H9 (cell line): Measurements from ENCODE around the gene RAB17. TPM values are rescaled to one million over a fixed set of nuclear protein-coding genes. Genes with fewer than 3 reads are reported as not detected.

ENCODE experiments used
- DNase-seq: peaks from one replicate; pipeline ENCODE4 v3.0.0-alpha.2; 2017
- H2AFZ ChIP-seq: one replicate; pipeline ENCODE4 v1.6.1; 2013; ENCODE audit warnings: mild to moderate bottlenecking, low read length, control low read depth, moderate library complexity
- H2AK5ac ChIP-seq: 2 replicates; pipeline ENCODE4 v1.6.1; 2013; ENCODE audit warnings: low read length, control low read depth, mixed read lengths; ENCODE audit not compliant: insufficient read length
- H2BK120ac ChIP-seq: one replicate; pipeline ENCODE4 v1.6.1; 2013; ENCODE audit warnings: low read depth, mild to moderate bottlenecking, low read length, control low read depth, inconsistent platforms; ENCODE audit not compliant: poor library complexity, severe bottlenecking
- H2BK12ac ChIP-seq: 2 replicates; pipeline ENCODE4 v1.6.1; 2013; ENCODE audit warnings: low read length, control low read depth, mixed read lengths, low read depth; ENCODE audit not compliant: insufficient read length
- H2BK15ac ChIP-seq: 2 replicates; pipeline ENCODE4 v1.6.1; 2013; ENCODE audit warnings: low read depth, low read length, control low read depth
- H2BK20ac ChIP-seq: one replicate; pipeline ENCODE4 v1.6.1; 2013; ENCODE audit warnings: low read depth, mild to moderate bottlenecking, low read length, control low read depth, inconsistent platforms; ENCODE audit not compliant: poor library complexity, severe bottlenecking
- H2BK5ac ChIP-seq: 2 replicates; pipeline ENCODE4 v1.6.1; 2013; ENCODE audit warnings: low read length, control low read depth, mixed read lengths; ENCODE audit not compliant: insufficient read length
- H3K14ac ChIP-seq: 2 replicates; pipeline ENCODE4 v1.6.1; 2013; ENCODE audit warnings: low read length, control low read depth; ENCODE audit not compliant: insufficient read depth
- H3K18ac ChIP-seq: 2 replicates; pipeline ENCODE4 v1.6.1; 2013; ENCODE audit warnings: low read depth, mild to moderate bottlenecking, mixed read lengths, low read length, control low read depth; ENCODE audit not compliant: insufficient read length
- H3K23ac ChIP-seq: 2 replicates; pipeline ENCODE4 v1.6.1; 2013; ENCODE audit warnings: low read length, control low read depth, mixed read lengths, low read depth; ENCODE audit not compliant: insufficient read length
- H3K23me2 ChIP-seq: 2 replicates; pipeline ENCODE4 v1.6.1; 2013; ENCODE audit warnings: low read depth, mild to moderate bottlenecking, mixed read lengths, low read length, control low read depth; ENCODE audit not compliant: insufficient read length, poor library complexity, severe bottlenecking
- H3K27ac ChIP-seq: 2 replicates; pipeline ENCODE4 v1.5.1; 2013; ENCODE audit warnings: low read length, control low read depth, mixed read lengths, low read depth; ENCODE audit not compliant: insufficient read length
- H3K27me3 ChIP-seq: 2 replicates; pipeline ENCODE4 v1.6.1; 2013; ENCODE audit warnings: low read length, control low read depth, inconsistent platforms; ENCODE audit not compliant: insufficient read depth
- H3K4ac ChIP-seq: 2 replicates; pipeline ENCODE4 v1.6.1; 2013; ENCODE audit warnings: low read depth, mild to moderate bottlenecking, control low read depth, inconsistent platforms, low read length, moderate library complexity
- H3K4me1 ChIP-seq: 2 replicates; pipeline ENCODE4 v1.6.1; 2013; ENCODE audit warnings: low read length, control low read depth, inconsistent platforms; ENCODE audit not compliant: insufficient read depth
- H3K4me2 ChIP-seq: 2 replicates; pipeline ENCODE4 v1.6.1; 2013; ENCODE audit warnings: low read length, control low read depth, mixed read lengths; ENCODE audit not compliant: insufficient read length, insufficient read depth
- H3K56ac ChIP-seq: 2 replicates; pipeline ENCODE4 v1.6.1; 2013; ENCODE audit warnings: low read depth, mild to moderate bottlenecking, mixed read lengths, low read length, control low read depth; ENCODE audit not compliant: insufficient read length
- H3K79me1 ChIP-seq: 2 replicates; pipeline ENCODE4 v1.6.1; 2013; ENCODE audit warnings: low read depth, mild to moderate bottlenecking, moderate library complexity, low read length, control low read depth, inconsistent platforms; ENCODE audit not compliant: insufficient read depth, poor library complexity, severe bottlenecking
- H3K79me2 ChIP-seq: 2 replicates; pipeline ENCODE4 v1.6.1; 2013; ENCODE audit warnings: low read length, control low read depth, inconsistent platforms; ENCODE audit not compliant: insufficient read depth
- H3K9ac ChIP-seq: 2 replicates; pipeline ENCODE4 v1.6.1; 2013; ENCODE audit warnings: low read length, control low read depth, mixed read lengths; ENCODE audit not compliant: insufficient read length; ENCODE audit errors: extremely low read depth
- H3K9me3 ChIP-seq: one replicate; pipeline ENCODE4 v1.6.1; 2013; ENCODE audit warnings: low read depth, low read length, inconsistent platforms; ENCODE audit not compliant: control insufficient read depth
- H3T11ph ChIP-seq: one replicate; pipeline ENCODE4 v1.6.1; 2013; ENCODE audit warnings: mild to moderate bottlenecking, low read length, control low read depth, inconsistent platforms
- H4K20me1 ChIP-seq: one replicate; pipeline ENCODE4 v1.6.1; 2013; ENCODE audit not compliant: control insufficient read depth, insufficient read length, insufficient read depth
- H4K5ac ChIP-seq: 2 replicates; pipeline ENCODE4 v1.6.1; 2013; ENCODE audit warnings: low read depth, mild to moderate bottlenecking, mixed read lengths, low read length, control low read depth; ENCODE audit not compliant: insufficient read length
- H4K8ac ChIP-seq: replicated peaks from 2 replicates; pipeline ENCODE4 v1.6.1; 2013; ENCODE audit warnings: low read length, control low read depth, mixed read lengths, low read depth; ENCODE audit not compliant: insufficient read length
- H4K91ac ChIP-seq: 2 replicates; pipeline ENCODE4 v1.6.1; 2013; ENCODE audit warnings: low read depth, mild to moderate bottlenecking, moderate library complexity, mixed read lengths, low read length, control low read depth; ENCODE audit not compliant: insufficient read length
- H3K27ac Mint-ChIP-seq, 3 experiments: 2 replicates in 2 of 3; 3 replicates in 1 of 3; pipeline ENCODE4 v1.8.0; 2020 to 2021; ENCODE audit warnings: mixed read lengths in 3 of 3, mild to moderate bottlenecking in 1 of 3, moderate library complexity in 1 of 3
- H3K27me3 Mint-ChIP-seq: 2 replicates; pipeline ENCODE4 v1.8.0; 2021; ENCODE audit warnings: low read depth, mild to moderate bottlenecking, moderate library complexity, mixed read lengths
- H3K36me3 Mint-ChIP-seq, 3 experiments: 2 replicates in 2 of 3; 3 replicates in 1 of 3; pipeline ENCODE4 v1.8.0; 2020 to 2021; ENCODE audit warnings: low read depth in 3 of 3, mixed read lengths in 3 of 3; ENCODE audit not compliant: insufficient read depth in 1 of 3
- H3K4me1 Mint-ChIP-seq, 2 experiments: 2 replicates each; pipeline ENCODE4 v1.8.0; 2020; ENCODE audit warnings: mixed read lengths in 2 of 2
- H3K4me3 Mint-ChIP-seq, 2 experiments: 2 replicates in 1 of 2; 3 replicates in 1 of 2; pipeline ENCODE4 v1.8.0; 2020 to 2021; ENCODE audit warnings: mild to moderate bottlenecking in 2 of 2, mixed read lengths in 2 of 2, moderate library complexity in 1 of 2
- H3K9me3 Mint-ChIP-seq, 2 experiments: 2 replicates in 1 of 2; 3 replicates in 1 of 2; pipeline ENCODE4 v1.8.0; 2020; ENCODE audit warnings: mild to moderate bottlenecking in 2 of 2, mixed read lengths in 2 of 2, moderate library complexity in 1 of 2
- CTCF ChIP-seq: fragments of 200-600 bp; sonication (generic); conservative IDR thresholded peaks from 3 replicates; pipeline ENCODE4 v1.8.0; 2021; ENCODE audit warnings: antibody characterized with exemption, mild to moderate bottlenecking
- WGBS: extraction: QIAGEN DNeasy Blood & Tissue Kit; methylation state at CpG from one replicate; pipeline ENCODE4 v1.1.7; 2013; ENCODE audit warnings: missing lambda C conversion rate, low lambda C conversion rate, mixed read lengths; ENCODE audit not compliant: insufficient read length; ENCODE audit errors: extremely low coverage; 5-methylcytosine and 5-hydroxymethylcytosine counted together
- total RNA-seq: library from RNA; stranded (reverse); gene quantifications from 2 replicates; pipeline ENCODE4 v1.2.1, GENCODE V29; 2021

RAB17 gene
- total RNA-seq, 1 experiment from 2014 or later = 31.9 TPM

DNA sequence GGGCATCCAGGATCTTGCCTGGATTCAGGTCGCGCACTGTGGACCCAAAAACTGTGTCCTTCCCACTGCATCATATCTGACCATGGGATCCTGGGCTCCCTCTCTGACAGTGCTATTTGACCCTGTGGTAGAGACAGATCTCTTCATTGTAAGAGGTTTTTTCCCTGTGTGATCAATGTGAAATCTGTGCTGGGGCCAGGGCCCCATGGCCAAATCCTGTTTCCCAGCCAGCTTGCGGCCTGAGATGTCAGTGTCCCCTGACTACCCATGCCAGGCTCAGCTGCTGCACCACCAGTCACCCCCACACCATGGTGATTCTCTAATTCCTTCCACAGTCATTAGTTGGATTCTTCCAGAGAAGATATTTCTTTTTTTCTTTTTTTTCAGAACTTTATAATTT, 20.6 kb downstream of the RAB17 start:
- Histone ChIP-seq H4K5ac (no peak overlapping the region), H2AK5ac (no peak overlapping the region), H3K27ac (no peak overlapping the region), H2AFZ (no peak overlapping the region), H3K56ac (no peak overlapping the region), H3K79me1 (no peaks in the 10 kb centered on the region), H3K79me2 (no peaks in the 10 kb centered on the region), H4K20me1 (no peaks in the 10 kb centered on the region), H3K9me3 (no peaks in the 10 kb centered on the region), H3K14ac (no peak overlapping the region; the same call in 1 of the 2 replicates), H3T11ph (no peak overlapping the region), H3K23me2 (no peaks in the 10 kb centered on the region), H2BK12ac (no peak overlapping the region), H2BK5ac (no peak overlapping the region), H3K4me1 (0 out of 2 replicates have a peak, but pooled peaks cover 3% of the 10 kb centered on the region), H4K91ac (no peak overlapping the region), H3K4me2 (no peak overlapping the region), H3K9ac (no peak overlapping the region), H3K23ac (no peak overlapping the region), H2BK120ac (no peak overlapping the region), H2BK20ac (no peak overlapping the region), H2BK15ac (no peak overlapping the region), H3K18ac (no peak overlapping the region), H3K4ac (no peak overlapping the region), H4K8ac (no peak overlapping the region), H3K27me3 (no peaks in the 10 kb centered on the region)
- WGBS = no CpG with 5 or more reads among the region's 3 CpGs
- Mint-ChIP-seq H3K27ac (no peak overlapping the region), H3K36me3 (peaks cover 0 to 10% (median 0%) of the 10 kb centered on the region in 3 experiments; a peak in 2 of 7 replicates), H3K9me3 (no peaks in the 10 kb centered on the region), H3K4me3 (no peak overlapping the region), H3K4me1 (peaks cover 11% of the 10 kb centered on the region in 2 experiments), H3K27me3 (no peaks in the 10 kb centered on the region; the same call in 1 of the 2 replicates)
- no peak for DNase-seq
- TF ChIP-seq CTCF = no peak
